H1 (cell line): ENCODE data around the gene OR9A4. TPM values are rescaled to one million over a fixed set of nuclear protein-coding genes. Genes with fewer than 3 reads are reported as not detected.

ENCODE experiments used
- CTCF ChIA-PET: fragments of 300-600 bp; sonication (Branson Sonifier 250); formaldehyde crosslinking; loops from one replicate; lab custom pipeline; 2021; ENCODE audit not compliant: partially characterized antibody; lab: Charles Lee
- POLR2A ChIA-PET: fragments of 300-600 bp; sonication (Branson Sonifier 250); formaldehyde crosslinking; loops from one replicate; lab custom pipeline; 2021; ENCODE audit warnings: inconsistent platforms; ENCODE audit not compliant: partially characterized antibody; lab: Charles Lee
- DNase-seq, 2 experiments: peaks; one replicate each; pipeline versions ENCODE4 v3.0.0 to v3.0.0-alpha.2; 2010 to 2022; ENCODE audit warnings: low spot score in 2 of 2, low read depth in 1 of 2, mixed read lengths in 1 of 2
- FAIRE-seq: peaks from 2 replicates; lab custom pipeline; 2011; peaks lifted over from hg19 to GRCh38; lab: Jason Lieb, UNC
- H2AFZ ChIP-seq: 2 replicates; pipeline ENCODE4 v1.8.1; 2012; ENCODE audit warnings: low read length, inconsistent platforms
- H2AK5ac ChIP-seq: 2 replicates; pipeline ENCODE4 v1.6.1; 2013; ENCODE audit warnings: low read depth, low read length
- H2BK120ac ChIP-seq: replicated peaks from 2 replicates; pipeline ENCODE3; 2013; ENCODE audit warnings: low read depth, low read length, inconsistent platforms
- H2BK12ac ChIP-seq: 2 replicates; pipeline ENCODE4 v1.6.1; 2013; ENCODE audit warnings: low read depth, low read length
- H2BK15ac ChIP-seq: 2 replicates; pipeline ENCODE4 v1.6.1; 2013; ENCODE audit warnings: low read length
- H2BK20ac ChIP-seq: 2 replicates; pipeline ENCODE4 v1.6.1; 2013; ENCODE audit warnings: low read length
- H2BK5ac ChIP-seq: 2 replicates; pipeline ENCODE4 v1.6.1; 2013; ENCODE audit warnings: low read depth, low read length
- H3K14ac ChIP-seq: 2 replicates; pipeline ENCODE4 v1.6.1; 2013; ENCODE audit warnings: inconsistent platforms; ENCODE audit not compliant: insufficient read length
- H3K18ac ChIP-seq: 2 replicates; pipeline ENCODE4 v1.6.1; 2013; ENCODE audit warnings: low read length; ENCODE audit errors: extremely low read depth
- H3K23ac ChIP-seq: 2 replicates; pipeline ENCODE4 v1.6.1; 2013; ENCODE audit warnings: inconsistent platforms; ENCODE audit not compliant: insufficient read length
- H3K23me2 ChIP-seq: 2 replicates; pipeline ENCODE4 v1.6.1; 2013; ENCODE audit warnings: low read depth, low read length
- H3K27ac ChIP-seq: 2 replicates; pipeline ENCODE4 v1.6.1; 2011; ENCODE audit warnings: low read depth, low read length, inconsistent platforms
- H3K27me3 ChIP-seq, 4 experiments: replicated peaks in 1 of 4; 1 replicate in 1 of 4; 2 replicates in 3 of 4; pipeline versions ENCODE4 v1.6.1 to v1.8.1; 2011 to 2013; ENCODE audit warnings: low read length in 3 of 4, mild to moderate bottlenecking in 3 of 4, inconsistent platforms in 2 of 4, mixed read lengths in 2 of 4, moderate library complexity in 1 of 4; ENCODE audit not compliant: control insufficient read depth in 3 of 4, insufficient read depth in 3 of 4; ENCODE audit errors: extremely low read depth in 1 of 4
- H3K36me3 ChIP-seq, 4 experiments: 2 replicates each; pipeline versions ENCODE4 v1.6.1 to v1.8.1; 2011 to 2013; ENCODE audit warnings: mild to moderate bottlenecking in 4 of 4, low read length in 3 of 4, moderate library complexity in 2 of 4, control low read depth in 1 of 4, inconsistent platforms in 1 of 4; ENCODE audit not compliant: insufficient read depth in 4 of 4, control insufficient read depth in 2 of 4
- H3K4ac ChIP-seq: replicated peaks from 2 replicates; pipeline ENCODE3; 2013; ENCODE audit warnings: low read length, low read depth, mixed read lengths, inconsistent platforms; ENCODE audit not compliant: insufficient read length
- H3K4me1 ChIP-seq, 4 experiments: replicated peaks in 1 of 4; 1 replicate in 1 of 4; 2 replicates in 3 of 4; pipeline versions ENCODE4 v1.6.1 to v1.8.1; 2011 to 2013; ENCODE audit warnings: low read length in 3 of 4, inconsistent platforms in 2 of 4, mixed read lengths in 1 of 4; ENCODE audit not compliant: insufficient read depth in 4 of 4, control insufficient read depth in 3 of 4
- H3K4me2 ChIP-seq, 2 experiments: 2 replicates each; pipeline versions ENCODE4 v1.6.1 to v1.8.1; 2011 to 2013; ENCODE audit warnings: low read depth in 2 of 2, low read length in 2 of 2, control low read depth in 1 of 2, inconsistent platforms in 1 of 2, mild to moderate bottlenecking in 1 of 2; ENCODE audit not compliant: insufficient read depth in 1 of 2
- H3K4me3 ChIP-seq, 4 experiments: fragments of 200-600, 300-600 bp in 1 of 4; sonication (generic), shearing (Covaris generic), sonication (Bioruptor Twin) in 1 of 4; 2 replicates each; pipeline versions ENCODE4 v1.5.1 to v1.8.1; 2011 to 2016; ENCODE audit warnings: low read length in 4 of 4, low read depth in 3 of 4, control low read depth in 2 of 4, inconsistent platforms in 2 of 4, mild to moderate bottlenecking in 2 of 4, mixed read lengths in 1 of 4, moderate library complexity in 1 of 4; ENCODE audit not compliant: insufficient read depth in 2 of 4; ENCODE audit errors: extremely low read depth in 1 of 4
- H3K56ac ChIP-seq: replicated peaks from 2 replicates; pipeline ENCODE3; 2013; ENCODE audit warnings: low read depth, mild to moderate bottlenecking, mixed read lengths, low read length, inconsistent platforms; ENCODE audit not compliant: insufficient read length
- H3K79me1 ChIP-seq: 2 replicates; pipeline ENCODE4 v1.6.1; 2013; ENCODE audit warnings: low read depth, low read length, control low read depth
- H3K79me2 ChIP-seq, 2 experiments: 2 replicates each; pipeline versions ENCODE4 v1.6.1 to v1.8.1; 2012 to 2013; ENCODE audit warnings: low read length in 2 of 2, mild to moderate bottlenecking in 2 of 2, inconsistent platforms in 1 of 2; ENCODE audit not compliant: insufficient read depth in 2 of 2, control insufficient read depth in 1 of 2
- H3K9ac ChIP-seq, 4 experiments: replicated peaks in 1 of 4; 1 replicate in 1 of 4; 2 replicates in 3 of 4; pipeline versions ENCODE4 v1.6.1 to v1.8.1; 2011 to 2013; ENCODE audit warnings: low read depth in 3 of 4, low read length in 3 of 4, control low read depth in 2 of 4, mild to moderate bottlenecking in 2 of 4, moderate library complexity in 2 of 4, inconsistent platforms in 1 of 4; ENCODE audit errors: extremely low read depth in 1 of 4
- H3K9me3 ChIP-seq, 2 experiments: 2 replicates each; pipeline versions ENCODE4 v1.6.1 to v1.8.1; 2012 to 2013; ENCODE audit warnings: mild to moderate bottlenecking in 2 of 2, moderate library complexity in 2 of 2, control low read depth in 1 of 2, inconsistent platforms in 1 of 2, low read depth in 1 of 2, low read length in 1 of 2, mixed read lengths in 1 of 2; ENCODE audit not compliant: insufficient read depth in 2 of 2
- H4K20me1 ChIP-seq, 2 experiments: replicated peaks in 1 of 2; 2 replicates each; pipeline versions ENCODE3 to v1.8.1; 2011 to 2013; ENCODE audit warnings: inconsistent platforms in 2 of 2, low read length in 2 of 2, mild to moderate bottlenecking in 1 of 2; ENCODE audit not compliant: insufficient read depth in 2 of 2, control insufficient read depth in 1 of 2
- H4K5ac ChIP-seq: 2 replicates; pipeline ENCODE4 v1.6.1; 2013; ENCODE audit warnings: low read length, low read depth, mixed read lengths, inconsistent platforms; ENCODE audit not compliant: insufficient read length
- H4K8ac ChIP-seq: 2 replicates; pipeline ENCODE4 v1.8.0; 2013; ENCODE audit warnings: mild to moderate bottlenecking, moderate library complexity, low read length, inconsistent platforms; ENCODE audit not compliant: insufficient read depth; ENCODE audit errors: extremely low read depth
- H4K91ac ChIP-seq: replicated peaks from 2 replicates; pipeline ENCODE3; 2013; ENCODE audit warnings: low read length, mixed read lengths, inconsistent platforms; ENCODE audit not compliant: insufficient read length
- BACH1 ChIP-seq: IDR thresholded peaks from 2 replicates; pipeline ENCODE4 v1.6.1; 2012; ENCODE audit warnings: low read length, improper control_type of control experiment
- CHD2 ChIP-seq: IDR thresholded peaks from 2 replicates; pipeline ENCODE4 v1.6.1; 2012; ENCODE audit warnings: low read length, improper control_type of control experiment
- EZH2 ChIP-seq: fragments of 200-600 bp; sonication (generic); IDR thresholded peaks from 2 replicates; pipeline ENCODE4 v1.7.1; 2012; ENCODE audit warnings: low read depth, mild to moderate bottlenecking, moderate library complexity, low read length, inconsistent platforms; ENCODE audit not compliant: severe bottlenecking
- FOSL1 ChIP-seq: IDR thresholded peaks from 2 replicates; pipeline ENCODE4 v1.6.1; 2011; ENCODE audit warnings: mild to moderate bottlenecking, low read depth, low read length, moderate library complexity; ENCODE audit not compliant: insufficient read depth
- JUN ChIP-seq: IDR thresholded peaks from 2 replicates; pipeline ENCODE4 v1.6.1; 2011; ENCODE audit warnings: low read depth, mild to moderate bottlenecking, improper control_type of control experiment, low read length
- NANOG ChIP-seq: IDR thresholded peaks from 2 replicates; pipeline ENCODE4 v1.6.1; 2011; ENCODE audit warnings: low read length, low read depth, mild to moderate bottlenecking, inconsistent platforms; ENCODE audit not compliant: insufficient read depth, poor library complexity, severe bottlenecking
- NRF1 ChIP-seq: IDR thresholded peaks from 2 replicates; pipeline ENCODE4 v1.6.1; 2011; ENCODE audit warnings: mild to moderate bottlenecking, low read depth, low read length, improper control_type of control experiment
- RNF2 ChIP-seq: fragments of 200-900, 300-1000 bp; sonication (generic); IDR thresholded peaks from 2 replicates; pipeline ENCODE4 v1.7.1; 2016; ENCODE audit warnings: borderline replicate concordance, low read depth, mild to moderate bottlenecking, antibody characterized with exemption, low read length; ENCODE audit not compliant: poor library complexity, severe bottlenecking; ENCODE audit errors: missing control alignments
- TAF1 ChIP-seq: IDR thresholded peaks from 2 replicates; pipeline ENCODE4 v1.6.1; 2011; ENCODE audit warnings: mild to moderate bottlenecking, low read depth, low read length
- TAF7 ChIP-seq: optimal IDR thresholded peaks from 2 replicates; pipeline ENCODE3; 2011; ENCODE audit warnings: low read depth, mild to moderate bottlenecking, inconsistent platforms, low read length, moderate library complexity, borderline replicate concordance
- TCF12 ChIP-seq: IDR thresholded peaks from 2 replicates; pipeline ENCODE4 v1.6.1; 2011; ENCODE audit warnings: low read depth, mild to moderate bottlenecking, low read length
- YY1 ChIP-seq: IDR thresholded peaks from 2 replicates; pipeline ENCODE4 v1.6.1; 2011; ENCODE audit warnings: low read depth, mild to moderate bottlenecking, low read length
- ZNF274 ChIP-seq: IDR thresholded peaks from 2 replicates; pipeline ENCODE4 v1.7.0; 2012; ENCODE audit warnings: low read length, borderline replicate concordance; ENCODE audit errors: extremely low read depth
- WGBS, 2 experiments: shearing (Covaris generic) in 1 of 2; methylation state at CpG; one replicate each; pipeline versions ENCODE4 v1.1.6 to v1.1.7; 2013 to 2015; ENCODE audit warnings: low lambda C conversion rate in 2 of 2, mixed read lengths in 2 of 2, inconsistent platforms in 1 of 2, low coverage in 1 of 2, missing lambda C conversion rate in 1 of 2; ENCODE audit not compliant: insufficient replicate concordance in 2 of 2, insufficient coverage in 1 of 2, insufficient read length in 1 of 2; ENCODE audit errors: extremely low coverage in 1 of 2, missing lambda C conversion rate in 1 of 2; 5-methylcytosine and 5-hydroxymethylcytosine counted together
- polyA plus RNA-seq, 7 experiments: library from polyadenylated mRNA; depleted of rRNA in 3 of 7; stranded (reverse) in 5 of 7; unstranded in 2 of 7; fragments of >200 nt in 5 of 7; fragments of 200-250 nt in 2 of 7; gene quantifications; 1 replicate in 5 of 7; 2 replicates in 1 of 7; 4 replicates in 1 of 7; pipeline versions ENCODE4 v1.2.1 to v1.2.3, GENCODE V29; 2011 to 2013; ENCODE audit warnings: missing spikeins in 2 of 7, mixed read lengths in 2 of 7
- total RNA-seq: library from RNA; stranded (reverse); fragmentation: NEBNext Ultra II Directional; extraction: Animal tissue kit (Norgen Biotek cat#: 25700); gene quantifications from 2 replicates; pipeline ENCODE4 v1.2.1, GENCODE V29; 2021
- TF ChIP-seq, protein P1 (sequence below): IDR thresholded peaks from 2 replicates; pipeline ENCODE4 v1.6.1; 2011; ENCODE audit warnings: low read depth, mild to moderate bottlenecking, low read length; ENCODE audit not compliant: insufficient read depth

OR9A4 gene
- total and polyA plus RNA-seq, 2 of the 8 experiments (the other 6 are each of a cell fraction or from before 2014, with no cell fraction given) = not detected

DNA sequence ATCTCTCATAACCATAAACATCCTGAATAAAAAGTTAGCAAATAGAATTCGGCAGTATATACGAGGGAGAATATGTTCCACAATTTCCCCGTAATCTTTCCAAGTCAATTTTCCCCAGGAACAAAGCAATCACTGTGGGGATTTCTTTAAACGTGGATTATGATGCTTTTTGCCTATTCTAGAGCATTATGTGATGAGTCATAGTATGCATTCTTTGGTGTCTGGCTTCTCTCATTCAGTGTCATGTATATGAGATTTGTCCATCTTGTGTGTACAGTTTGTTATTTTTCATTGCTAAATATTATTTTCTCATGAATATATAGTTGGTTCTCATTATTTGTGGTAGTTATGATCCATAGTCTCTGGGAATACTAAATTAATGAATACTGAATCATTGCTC is 9.9 kb upstream of the OR9A4 start:
- Histone ChIP-seq H2AK5ac (no peak overlapping the region), H3K23ac (no peak overlapping the region), H3K14ac (no peak overlapping the region), H3K18ac (no peak overlapping the region), H4K91ac (no peak overlapping the region), H3K56ac (no peak overlapping the region), H2AFZ (no peak overlapping the region), H4K20me1 (no peaks in the 10 kb centered on the region), H3K23me2 (no peaks in the 10 kb centered on the region), H3K9me3 (no peaks in the 10 kb centered on the region), H3K27me3 (peaks cover 0 to 1% (median 0%) of the 10 kb centered on the region in 4 experiments; a peak in 1 of 7 replicates), H2BK120ac (no peak overlapping the region), H3K4me1 (no peaks in the 10 kb centered on the region), H3K4me2 (no peak overlapping the region), H2BK5ac (no peak overlapping the region), H3K27ac (no peak overlapping the region), H2BK20ac (no peak overlapping the region), H2BK12ac (no peak overlapping the region), H3K79me1 (no peaks in the 10 kb centered on the region), H3K79me2 (no peaks in the 10 kb centered on the region), H3K4ac (no peak overlapping the region), H2BK15ac (no peak overlapping the region), H4K8ac (no peak overlapping the region), H4K5ac (no peak overlapping the region), H3K9ac (no peak overlapping the region), H3K4me3 (no peak overlapping the region), H3K36me3 (no peaks in the 10 kb centered on the region)
- DNase-seq = no peak
- CTCF ChIA-PET = interaction anchor here (1.1 kb wide), 1 partner anchor 18 kb away, joined by 3 read pairs; no protein-coding TSS in a partner anchor
- FAIRE-seq = no peak
- POLR2A ChIA-PET = no interaction called here
- WGBS, 2 experiments = 80% methylated on average over 4 of the region's 4 CpGs; no CpG with 5 or more reads in 1 of the 2 experiments
- TF ChIP-seq, protein P1, sequence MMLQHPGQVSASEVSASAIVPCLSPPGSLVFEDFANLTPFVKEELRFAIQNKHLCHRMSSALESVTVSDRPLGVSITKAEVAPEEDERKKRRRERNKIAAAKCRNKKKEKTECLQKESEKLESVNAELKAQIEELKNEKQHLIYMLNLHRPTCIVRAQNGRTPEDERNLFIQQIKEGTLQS = no peak
- TF ChIP-seq NRF1 (no peak), CHD2 (no peak), RNF2 (no peak), EZH2 (no peak), YY1 (no peak), TAF7 (no peak), ZNF274 (no peak), TAF1 (no peak), FOSL1 (no peak), JUN (no peak), TCF12 (no peak), BACH1 (no peak), NANOG (no peak)
